Activated CD4-positive, alpha-beta memory T cell treated with anti-CD3 and anti-CD28 coated beads for 36 hours (primary cell): Measurements from ENCODE around the gene TOE1. TPM values are rescaled to one million over a fixed set of nuclear protein-coding genes. Genes with fewer than 3 reads are reported as not detected.
"Not testable (repeated sequence)": the region's sequence is repeated elsewhere in the genome, so short reads cannot be mapped to it uniquely, and the experiment has no call there.

Experiments used
- CTCF ChIA-PET: fragments of 350-600 bp; sonication (Branson Sonifier 250); formaldehyde crosslinking; loops from one replicate; lab custom pipeline; 2021; ENCODE audit warnings: antibody characterized with exemption, inconsistent platforms; lab: Charles Lee
- POLR2A ChIA-PET: fragments of 350-600 bp; sonication (Branson Sonifier 250); formaldehyde crosslinking; loops from one replicate; lab custom pipeline; 2021; ENCODE audit warnings: antibody characterized with exemption; lab: Charles Lee
- DNase-seq: peaks from one replicate; pipeline ENCODE4 v3.0.0-alpha.2; 2020
- H3K27ac Mint-ChIP-seq: one replicate; pipeline ENCODE4 v1.8.0; 2021; ENCODE audit warnings: mixed read lengths
- H3K27me3 Mint-ChIP-seq: one replicate; pipeline ENCODE4 v1.8.0; 2021; ENCODE audit warnings: mixed read lengths
- H3K36me3 Mint-ChIP-seq: one replicate; pipeline ENCODE4 v1.8.0; 2021; ENCODE audit warnings: mixed read lengths
- H3K4me1 Mint-ChIP-seq: one replicate; pipeline ENCODE4 v1.8.0; 2021; ENCODE audit warnings: low read depth, mixed read lengths
- H3K4me3 Mint-ChIP-seq: one replicate; pipeline ENCODE4 v1.8.0; 2021; ENCODE audit warnings: mild to moderate bottlenecking, mixed read lengths
- H3K9me3 Mint-ChIP-seq: one replicate; pipeline ENCODE4 v1.8.0; 2021; ENCODE audit warnings: mixed read lengths
- intact Hi-C: fragments of 100-400 bp; cut with micrococcal nuclease; formaldehyde crosslinking; loops from one replicate; pipeline ENCODE4 v1.15.1; 2023
- total RNA-seq, 2 experiments: library from RNA; stranded (reverse); gene quantifications; one replicate each; pipeline ENCODE4 v1.2.3, GENCODE V29; 2021

The TOE1 gene
- 10 to 100 TPM; 22.8 to 23.1 TPM for total RNA-seq

DNA sequence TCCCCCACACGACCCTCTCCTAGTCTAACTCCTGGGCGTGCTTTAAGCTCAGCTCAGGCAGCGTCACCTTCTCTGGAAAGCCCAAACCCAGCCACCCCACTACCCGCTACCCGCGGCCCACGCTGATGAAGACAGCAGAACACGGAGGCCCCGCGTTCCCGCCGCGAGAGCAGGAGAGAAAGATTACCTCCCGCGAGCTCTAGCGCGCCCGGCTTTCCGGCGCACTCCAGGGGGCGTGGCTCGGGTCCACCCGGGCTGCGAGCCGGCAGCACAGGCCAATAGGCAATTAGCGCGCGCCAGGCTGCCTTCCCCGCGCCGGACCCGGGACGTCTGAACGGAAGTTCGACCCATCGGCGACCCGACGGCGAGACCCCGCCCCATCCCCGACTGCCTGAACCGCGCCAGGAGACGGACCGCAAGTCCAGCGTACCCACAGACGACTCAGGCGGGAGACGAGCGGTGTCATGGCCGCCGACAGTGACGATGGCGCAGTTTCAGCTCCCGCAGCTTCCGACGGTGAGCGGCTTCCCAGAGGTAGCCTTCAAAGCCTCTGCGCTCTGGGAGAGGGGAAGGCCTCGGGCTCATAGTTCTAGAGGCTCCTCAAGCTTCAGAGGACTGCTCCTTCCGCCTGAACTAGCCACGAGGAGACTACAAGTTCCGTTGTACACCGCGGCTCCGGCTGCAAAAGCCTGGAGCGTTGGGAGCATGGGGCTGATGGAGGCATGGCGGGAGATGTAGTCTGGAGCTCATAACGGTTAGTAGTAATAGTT is at the start of gene TOE1, which contains the start of gene MUTYH:
Gene TOE1 (plus strand): TSS at position 382 of the 770 bp plus-strand sequence. CDS start 83 bp downstream, at position 465.
Gene MUTYH (minus strand): TSS at position 652 of the 770 bp plus-strand sequence. CDS start 5,935 bp downstream, outside the sequence.
- Mint-ChIP-seq H3K4me3 (peak within 1 kb of the TSS; percentile 93), H3K36me3 (peaks cover 44% of the 10 kb centered on the region), H3K4me1 (peaks cover 34% of the 10 kb centered on the region), H3K27ac (peak within 1 kb of the TSS; percentile 98), H3K9me3 (no peaks in the 10 kb centered on the region), H3K27me3 (no peaks in the 10 kb centered on the region)
- ChIA-PET CTCF (interaction anchor here (0.8 to 3.7 kb wide), 20 partner anchors 14 to 609 kb away, joined by 3 to 48 read pairs (median 4); partner anchors contain the start of genes CCDC163, HECTD3, HPDL and MMACHC), POLR2A (interaction anchor here (0.5 to 5.7 kb wide), 34 partner anchors 9 to 666 kb away, joined by 3 to 70 read pairs (median 4); partner anchors contain the start of genes AKR1A1, ARMH1, BTBD19 and CCDC163)
- peak; percentile 97 for DNase-seq
- intact Hi-C loops: loop anchor here (1.0 kb wide), 7 partner anchors 12 to 346 kb away; partner anchors contain the start of genes CCDC163, GPBP1L1, MMACHC and NASP

DNA sequence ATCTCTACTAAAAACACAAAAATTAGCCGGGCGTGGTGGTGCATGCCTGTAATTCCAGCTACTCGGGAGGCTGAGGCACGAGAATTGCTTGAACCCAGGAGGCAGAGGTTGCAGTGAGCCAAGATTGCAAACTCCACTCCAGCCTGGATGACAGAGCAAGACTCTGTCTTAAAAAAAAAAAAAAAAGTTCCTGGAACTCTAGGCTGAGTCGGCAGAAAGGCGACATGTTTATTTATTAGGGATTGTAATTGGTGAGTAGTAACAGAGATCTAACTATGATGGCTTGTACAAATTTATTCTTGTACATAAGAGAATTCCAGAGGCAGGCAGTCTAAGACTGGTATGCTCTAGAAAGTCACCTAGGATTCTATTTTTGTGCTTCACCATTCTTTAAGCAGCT is 49.0 kb upstream of the TOE1 start:
- H3K36me3 Mint-ChIP-seq, H3K4me1 Mint-ChIP-seq, H3K27me3 Mint-ChIP-seq, POLR2A ChIA-PET, DNase-seq, intact Hi-C loops, H3K9me3 Mint-ChIP-seq, H3K4me3 Mint-ChIP-seq, H3K27ac Mint-ChIP-seq: not testable (repeated sequence)
- CTCF ChIA-PET: interaction anchor here (0.7 to 2.2 kb wide), 3 partner anchors 9 to 307 kb away, joined by 3 to 7 read pairs (median 4); no protein-coding TSS in a partner anchor

DNA sequence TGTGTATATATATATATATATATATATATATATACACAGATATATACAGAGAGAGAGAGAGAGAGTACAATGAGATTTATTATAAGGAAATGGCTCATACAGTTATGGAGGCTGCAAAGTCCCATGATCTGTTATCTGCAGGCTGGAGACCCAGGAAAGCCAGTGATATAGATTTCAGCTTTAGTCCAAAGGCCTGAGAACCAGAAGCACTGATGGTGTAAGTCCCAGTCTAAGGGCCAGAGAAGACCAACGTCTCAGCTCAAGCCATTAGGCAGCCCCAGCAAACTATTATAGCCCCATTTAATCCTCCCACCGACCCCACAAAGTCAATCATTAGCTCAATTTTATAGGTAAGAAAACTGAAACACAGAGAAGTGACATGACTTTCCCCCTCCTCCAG is 48.3 kb upstream of the TOE1 start:
- intact Hi-C loops: no loop called here
- no peaks in the 10 kb centered on the region for H3K4me1 Mint-ChIP-seq
- H3K9me3 Mint-ChIP-seq: no peaks in the 10 kb centered on the region
- no peak overlapping the region for H3K27ac Mint-ChIP-seq
- CTCF ChIA-PET: interaction anchor here (0.5 to 2.2 kb wide), 5 partner anchors 9 to 277 kb away, joined by 3 to 7 read pairs (median 3); no protein-coding TSS in a partner anchor
- DNase-seq: no peak
- POLR2A ChIA-PET: no interaction called here
- H3K4me3 Mint-ChIP-seq: no peak overlapping the region
- H3K27me3 Mint-ChIP-seq: no peaks in the 10 kb centered on the region
- no peaks in the 10 kb centered on the region for H3K36me3 Mint-ChIP-seq

- Mint-ChIP-seq H3K4me1 (peaks cover 2% of the 10 kb centered on the region), H3K36me3 (no peaks in the 10 kb centered on the region), H3K9me3 (no peaks in the 10 kb centered on the region), H3K27ac (no peak overlapping the region), H3K27me3 (no peaks in the 10 kb centered on the region), H3K4me3 (no peak overlapping the region)
- DNase-seq: no peak
- POLR2A ChIA-PET: no interaction called here
- CTCF ChIA-PET: interaction anchor here (7.7 to 13.7 kb wide), 2 partner anchors 279 to 285 kb away, joined by 195 to 259 read pairs; partner anchors contain the start of genes HECTD3 and UROD
- intact Hi-C loops: no loop called here
These were observed 42.2 kb upstream of the TOE1 start for GRCh38 chr1:45297666-45298356.

GRCh38 chr1:45299296-45299695 is 40.7 kb upstream of the TOE1 start:
- ChIA-PET CTCF (interaction anchor here (0.7 to 13.7 kb wide), 11 partner anchors 10 to 506 kb away, joined by 3 to 259 read pairs (median 4); partner anchors contain the start of genes HECTD3, MUTYH, TOE1 and UROD), POLR2A (no interaction called here)

GRCh38 chr1:45299981-45300668 is 39.8 kb upstream of the TOE1 start:
- no peaks in the 10 kb centered on the region for H3K9me3 Mint-ChIP-seq
- H3K27me3 Mint-ChIP-seq: no peaks in the 10 kb centered on the region
- POLR2A ChIA-PET: interaction anchor here (0.9 to 1.0 kb wide), 2 partner anchors 286 to 288 kb away, joined by 3 to 4 read pairs; no protein-coding TSS in a partner anchor
- H3K27ac Mint-ChIP-seq: no peak overlapping the region
- DNase-seq: peak; percentile 39
- intact Hi-C loops: loop anchor here (1.0 to 10.0 kb wide), 5 partner anchors 282 to 625 kb away; partner anchors contain the start of genes ARMH1, BTBD19, DYNLT4 and PLK3
- no peaks in the 10 kb centered on the region for H3K36me3 Mint-ChIP-seq
- no peak overlapping the region for H3K4me3 Mint-ChIP-seq
- H3K4me1 Mint-ChIP-seq: peaks cover 10% of the 10 kb centered on the region
- CTCF ChIA-PET: interaction anchor here (0.6 to 13.7 kb wide), 20 partner anchors 9 to 507 kb away, joined by 3 to 259 read pairs (median 3); partner anchors contain the start of genes HECTD3, MUTYH, TOE1 and UROD

More at GRCh38 chr1:45299296-45299695, 40.7 kb upstream of the TOE1 start:
- DNase-seq: no peak
- intact Hi-C loops: no loop called here
- Mint-ChIP-seq H3K27me3 (no peaks in the 10 kb centered on the region), H3K9me3 (no peaks in the 10 kb centered on the region), H3K36me3 (no peaks in the 10 kb centered on the region), H3K27ac (no peak overlapping the region), H3K4me3 (no peak overlapping the region), H3K4me1 (peaks cover 2% of the 10 kb centered on the region)

DNA sequence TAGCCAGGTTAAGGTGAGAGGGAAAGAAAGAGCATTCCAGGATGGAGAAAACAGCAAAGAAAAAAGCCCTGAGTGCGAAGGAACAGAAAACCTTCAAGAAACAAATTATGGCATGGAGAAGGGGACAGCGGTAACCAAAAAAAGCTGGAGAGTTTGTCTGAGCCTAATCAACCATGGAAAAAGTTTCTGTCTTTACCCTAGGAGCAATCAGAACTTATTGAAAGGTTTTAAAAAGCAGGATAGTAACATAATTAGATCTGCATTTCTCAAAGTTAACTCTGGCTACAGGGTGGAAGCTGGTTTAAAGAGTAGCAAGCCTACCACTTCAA is 39.3 kb upstream of the TOE1 start:
- ChIA-PET POLR2A (interaction anchor here (1.0 kb wide), 1 partner anchor 288 kb away, joined by 4 read pairs; no protein-coding TSS in a partner anchor), CTCF (interaction anchor here (0.6 to 13.7 kb wide), 11 partner anchors 9 to 481 kb away, joined by 3 to 259 read pairs (median 4); partner anchors contain the start of genes HECTD3 and UROD)
- Mint-ChIP-seq H3K27me3 (no peaks in the 10 kb centered on the region), H3K36me3 (no peaks in the 10 kb centered on the region), H3K4me3 (no peak overlapping the region), H3K4me1 (peaks cover 15% of the 10 kb centered on the region), H3K9me3 (no peaks in the 10 kb centered on the region), H3K27ac (no peak overlapping the region)
- intact Hi-C loops: loop anchor here (1.0 to 10.0 kb wide), 5 partner anchors 282 to 626 kb away; partner anchors contain the start of genes ARMH1, BTBD19, DYNLT4 and PLK3
- DNase-seq: no peak

DNA sequence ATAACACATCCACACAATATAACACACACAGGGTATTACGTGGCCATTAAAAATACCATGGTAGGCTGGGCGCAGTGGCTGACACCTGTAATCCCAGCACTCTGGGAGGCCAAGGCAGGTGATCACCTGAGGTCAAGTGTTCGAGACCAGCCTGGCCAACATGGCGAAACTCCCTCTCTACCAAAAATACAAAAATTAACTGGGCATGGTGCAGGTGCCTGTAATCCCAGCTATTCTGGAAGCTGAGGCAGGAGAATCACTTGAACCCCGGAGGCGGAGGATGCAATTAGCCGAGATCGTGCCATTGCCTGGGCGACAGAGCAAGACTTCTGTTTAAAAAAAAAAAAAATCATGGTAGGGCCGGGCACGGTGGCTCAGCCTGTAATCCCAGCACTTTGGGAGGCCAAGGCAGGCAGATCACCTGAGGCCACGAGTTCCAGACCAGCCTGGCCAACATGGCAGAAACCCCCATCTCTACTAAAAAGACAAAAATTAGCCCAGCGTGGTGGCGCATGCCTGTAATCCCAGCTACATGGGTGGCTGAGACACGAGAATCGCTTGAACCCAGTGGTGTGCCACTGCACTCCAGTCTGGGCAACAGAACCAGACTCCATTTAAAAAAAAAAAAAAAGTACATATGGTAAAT is 37.3 kb upstream of the TOE1 start:
- ChIA-PET CTCF (interaction anchor here (0.6 to 13.7 kb wide), 16 partner anchors 10 to 572 kb away, joined by 3 to 259 read pairs (median 4); partner anchors contain the start of genes EIF2B3, HECTD3, HPDL and MMACHC), POLR2A (interaction anchor here (0.6 to 6.2 kb wide), 8 partner anchors 37 to 581 kb away, joined by 3 to 56 read pairs (median 5); partner anchors contain the start of genes EIF2B3, HECTD3, MUTYH and TOE1)
- Mint-ChIP-seq H3K36me3 (no peaks in the 10 kb centered on the region), H3K27ac (peak overlapping the region; percentile 55), H3K27me3 (no peaks in the 10 kb centered on the region), H3K9me3 (no peaks in the 10 kb centered on the region), H3K4me3 (peak overlapping the region; percentile 9), H3K4me1 (peaks cover 29% of the 10 kb centered on the region)
- no peak for DNase-seq
- intact Hi-C loops: loop anchor here (1.0 to 10.0 kb wide), 11 partner anchors 38 to 628 kb away; partner anchors contain the start of genes ARMH1, BTBD19, DYNLT4 and GPBP1L1

GRCh38 chr1:45303520-45304310 is 36.3 kb upstream of the TOE1 start:
- no peaks in the 10 kb centered on the region for H3K27me3 Mint-ChIP-seq
- peak overlapping the region; percentile 89 for H3K4me3 Mint-ChIP-seq
- ChIA-PET CTCF (interaction anchor here (0.7 to 13.7 kb wide), 22 partner anchors 11 to 573 kb away, joined by 3 to 259 read pairs (median 4); partner anchors contain the start of genes EIF2B3, HECTD3, HPDL and MUTYH), POLR2A (interaction anchor here (0.6 to 6.2 kb wide), 15 partner anchors 23 to 582 kb away, joined by 3 to 56 read pairs (median 5); partner anchors contain the start of genes EIF2B3, HECTD3, HPDL and MUTYH)
- no peaks in the 10 kb centered on the region for H3K36me3 Mint-ChIP-seq
- H3K4me1 Mint-ChIP-seq: peaks cover 29% of the 10 kb centered on the region
- no peaks in the 10 kb centered on the region for H3K9me3 Mint-ChIP-seq
- DNase-seq: peak; percentile 100
- H3K27ac Mint-ChIP-seq: peak overlapping the region; percentile 96
- intact Hi-C loops: loop anchor here (1.0 to 10.0 kb wide), 12 partner anchors 23 to 629 kb away; partner anchors contain the start of genes ARMH1, BTBD19, DYNLT4 and GPBP1L1
